ENCODE results near the gene SLC52A1.

SLC52A1 gene

DNA sequence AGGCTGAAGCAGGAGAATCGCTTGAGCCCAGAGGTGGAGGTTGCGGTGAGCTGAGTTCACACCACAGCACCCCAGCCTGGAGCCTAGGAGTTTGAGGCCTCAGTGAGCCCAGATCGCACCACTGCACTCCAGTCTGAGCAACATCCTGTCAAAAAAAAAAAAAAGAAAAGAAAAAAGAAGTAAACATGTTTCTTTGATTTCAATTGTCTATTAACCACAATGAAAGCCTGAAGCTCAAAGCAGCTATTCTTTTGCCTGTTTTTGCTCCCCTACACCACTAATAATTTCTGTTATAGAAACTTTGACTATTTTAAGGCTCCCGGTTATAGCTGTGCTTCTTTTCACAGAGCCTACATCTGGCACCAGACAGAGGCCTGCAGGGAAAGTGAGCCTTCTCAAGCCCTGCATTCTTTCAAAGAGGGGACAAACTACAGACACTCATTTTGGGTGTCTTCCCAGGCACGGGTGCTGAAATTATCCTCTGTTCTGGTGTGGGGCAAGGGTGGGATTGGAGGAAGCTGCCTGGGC, 14.2 kb upstream of the SLC52A1 start:
- Histone ChIP-seq H3K4me1 (ENCODE audit: insufficient read depth, low read length, severe bottlenecking) (peaks cover 9% of the 10 kb centered on the region), H3K9me3 (ENCODE audit: low read length) (no peaks in the 10 kb centered on the region), H3K27me3 (ENCODE audit: insufficient read depth, low read length) (no peaks in the 10 kb centered on the region), H3K4me3 (ENCODE audit: low read depth, low read length, poor library complexity, severe bottlenecking) (no peak overlapping the region), H3K4me2 (ENCODE audit: low read length) (no peak overlapping the region), H3K9ac (ENCODE audit: low read length) (no peak overlapping the region), H3K27ac (ENCODE audit: low read depth, low read length, poor library complexity, severe bottlenecking) (no peak overlapping the region), H3F3A (ENCODE audit: insufficient read depth, low read length) (no peaks in the 10 kb centered on the region), H3K79me2 (ENCODE audit: insufficient read depth, low read length) (no peaks in the 10 kb centered on the region), H4K20me1 (ENCODE audit: insufficient read depth, low read length) (no peaks in the 10 kb centered on the region), H2AFZ (ENCODE audit: low read length) (no peak overlapping the region), H3K36me3 (ENCODE audit: insufficient read depth, low read length) (no peaks in the 10 kb centered on the region), H3K9me2 (ENCODE audit: low read depth, low read length) (no peaks in the 10 kb centered on the region)
- TF ChIP-seq CTCF (IDR thresholded peaks at IDR 0.05; ENCODE audit: low read length), result no peak
- TF ChIP-seq EZH2 (IDR thresholded peaks at IDR 0.05; ENCODE audit: borderline replicate concordance, low read length), result no peak

GRCh38 chr17:5047446-5047845, 12.2 kb upstream of the SLC52A1 start:
- TF ChIP-seq CTCF (IDR thresholded peaks at IDR 0.05; ENCODE audit: low read length), result no peak
- TF ChIP-seq EZH2 (IDR thresholded peaks at IDR 0.05; ENCODE audit: borderline replicate concordance, low read length), result no peak
- Histone ChIP-seq H3K27ac (ENCODE audit: low read depth, low read length, poor library complexity, severe bottlenecking) (no peak overlapping the region), H3K9ac (ENCODE audit: low read length) (no peak overlapping the region), H3F3A (ENCODE audit: insufficient read depth, low read length) (no peaks in the 10 kb centered on the region), H3K27me3 (ENCODE audit: insufficient read depth, low read length) (no peaks in the 10 kb centered on the region), H3K9me2 (ENCODE audit: low read depth, low read length) (no peaks in the 10 kb centered on the region), H3K9me3 (ENCODE audit: low read length) (no peaks in the 10 kb centered on the region), H3K4me1 (ENCODE audit: insufficient read depth, low read length, severe bottlenecking) (peaks cover 9% of the 10 kb centered on the region), H3K4me3 (ENCODE audit: low read depth, low read length, poor library complexity, severe bottlenecking) (no peak overlapping the region), H3K4me2 (ENCODE audit: low read length) (no peak overlapping the region), H2AFZ (ENCODE audit: low read length) (no peak overlapping the region), H3K79me2 (ENCODE audit: insufficient read depth, low read length) (no peaks in the 10 kb centered on the region), H3K36me3 (ENCODE audit: insufficient read depth, low read length) (no peaks in the 10 kb centered on the region), H4K20me1 (ENCODE audit: insufficient read depth, low read length) (no peaks in the 10 kb centered on the region)

GRCh38 chr17:5045496-5045895, 10.3 kb upstream of the SLC52A1 start:
- no peaks in the 10 kb centered on the region for H3K9me3 ChIP-seq (ENCODE audit: low read length)
- TF ChIP-seq EZH2 (IDR thresholded peaks at IDR 0.05; ENCODE audit: borderline replicate concordance, low read length) (no peak), CTCF (IDR thresholded peaks at IDR 0.05; ENCODE audit: low read length) (no peak)
- H2AFZ ChIP-seq (ENCODE audit: low read length), result no peak overlapping the region
- H3K9ac ChIP-seq (ENCODE audit: low read length), result no peak overlapping the region
- no peaks in the 10 kb centered on the region for H4K20me1 ChIP-seq (ENCODE audit: insufficient read depth, low read length)
- H3K79me2 ChIP-seq (ENCODE audit: insufficient read depth, low read length), result no peaks in the 10 kb centered on the region
- no peaks in the 10 kb centered on the region for H3F3A ChIP-seq (ENCODE audit: insufficient read depth, low read length)
- H3K27ac ChIP-seq (ENCODE audit: low read depth, low read length, poor library complexity, severe bottlenecking), result no peak overlapping the region
- H3K4me1 ChIP-seq (ENCODE audit: insufficient read depth, low read length, severe bottlenecking), result peaks cover 9% of the 10 kb centered on the region
- H3K4me3 ChIP-seq (ENCODE audit: low read depth, low read length, poor library complexity, severe bottlenecking), result no peak overlapping the region
- no peaks in the 10 kb centered on the region for H3K9me2 ChIP-seq (ENCODE audit: low read depth, low read length)
- H3K27me3 ChIP-seq (ENCODE audit: insufficient read depth, low read length), result no peaks in the 10 kb centered on the region
- H3K36me3 ChIP-seq (ENCODE audit: insufficient read depth, low read length), result no peaks in the 10 kb centered on the region
- H3K4me2 ChIP-seq (ENCODE audit: low read length), result no peak overlapping the region
